CD14-positive monocyte (primary cell): Measurements from ENCODE around the gene SULF2. TPM values are rescaled to one million over a fixed set of nuclear protein-coding genes. Genes with fewer than 3 reads are reported as not detected.

Source experiments
- DNase-seq, 3 donors: peaks; one replicate each; pipeline ENCODE4 v3.0.0-alpha.2; 2011 to 2022
- H2AFZ ChIP-seq: 2 replicates; pipeline ENCODE4 v1.6.0; 2012; ENCODE audit warnings: mild to moderate bottlenecking, low read depth, low read length, inconsistent platforms; ENCODE audit not compliant: insufficient read depth, poor library complexity, severe bottlenecking
- H3K27ac ChIP-seq, 2 donors: 1 replicate in 1 of 2; 2 replicates in 1 of 2; pipeline ENCODE4 v1.5.1; 2012 to 2013; ENCODE audit warnings: low read length in 2 of 2, control low read depth in 1 of 2, inconsistent platforms in 1 of 2, low read depth in 1 of 2, mild to moderate bottlenecking in 1 of 2
- H3K27me3 ChIP-seq, 2 donors: one replicate each; pipeline versions ENCODE4 v1.6.0 to v1.6.1; 2011 to 2013; ENCODE audit warnings: low read length in 2 of 2; ENCODE audit not compliant: control insufficient read depth in 2 of 2, insufficient read depth in 2 of 2
- H3K36me3 ChIP-seq, 2 donors: replicated peaks in 1 of 2; 1 replicate in 1 of 2; 2 replicates in 1 of 2; pipeline versions ENCODE4 v1.5.1 to v1.6.1; 2012 to 2013; ENCODE audit warnings: low read length in 2 of 2, control low read depth in 1 of 2, inconsistent platforms in 1 of 2, mild to moderate bottlenecking in 1 of 2; ENCODE audit not compliant: insufficient read depth in 2 of 2, control insufficient read depth in 1 of 2
- H3K4me1 ChIP-seq, 2 donors: 1 replicate in 1 of 2; 2 replicates in 1 of 2; pipeline versions ENCODE4 v1.5.1 to v1.6.1; 2012 to 2013; ENCODE audit warnings: low read length in 2 of 2, control low read depth in 1 of 2, inconsistent platforms in 1 of 2, mild to moderate bottlenecking in 1 of 2, moderate library complexity in 1 of 2; ENCODE audit not compliant: insufficient read depth in 2 of 2, control insufficient read depth in 1 of 2
- H3K4me2 ChIP-seq: replicated peaks from 2 replicates; pipeline ENCODE3; 2012; ENCODE audit warnings: low read length, moderate library complexity, mild to moderate bottlenecking; ENCODE audit not compliant: poor library complexity, severe bottlenecking; ENCODE audit errors: extremely low read depth
- H3K4me3 ChIP-seq, 3 experiments: fragments of 200-600 bp in 1 of 3; sonication (generic) in 1 of 3; replicated peaks in 1 of 3; 1 replicate in 2 of 3; 2 replicates in 1 of 3; pipeline ENCODE4 v1.5.1; 2011 to 2013; ENCODE audit warnings: low read length in 3 of 3, mild to moderate bottlenecking in 3 of 3, control low read depth in 2 of 3, low read depth in 2 of 3, inconsistent platforms in 1 of 3, moderate library complexity in 1 of 3
- H3K79me2 ChIP-seq: 2 replicates; pipeline ENCODE4 v1.6.0; 2012; ENCODE audit warnings: mild to moderate bottlenecking, control low read depth, inconsistent platforms, low read length, moderate library complexity; ENCODE audit not compliant: insufficient read depth
- H3K9ac ChIP-seq: 2 replicates; pipeline ENCODE4 v1.6.0; 2017; ENCODE audit warnings: low read length, mild to moderate bottlenecking; ENCODE audit not compliant: insufficient read depth, poor library complexity, severe bottlenecking
- H3K9me3 ChIP-seq, 2 donors: replicated peaks in 1 of 2; 1 replicate in 1 of 2; 2 replicates in 1 of 2; pipeline versions ENCODE4 v1.5.1 to v1.6.1; 2012 to 2013; ENCODE audit warnings: low read length in 2 of 2, control low read depth in 1 of 2; ENCODE audit not compliant: control insufficient read depth in 1 of 2, insufficient read depth in 1 of 2
- H4K20me1 ChIP-seq: 2 replicates; pipeline ENCODE4 v1.6.0; 2012; ENCODE audit warnings: mild to moderate bottlenecking, low read length, control low read depth, moderate library complexity; ENCODE audit not compliant: insufficient read depth
- H3K27ac Mint-ChIP-seq, 7 donors: one replicate each; pipeline ENCODE4 v1.8.0; 2020; ENCODE audit warnings: mild to moderate bottlenecking in 7 of 7, mixed read lengths in 7 of 7, moderate library complexity in 6 of 7, inconsistent platforms in 2 of 7
- H3K27me3 Mint-ChIP-seq, 3 donors: one replicate each; pipeline ENCODE4 v1.8.0; 2021 to 2022; ENCODE audit warnings: low read depth in 3 of 3, mild to moderate bottlenecking in 3 of 3, mixed read lengths in 3 of 3, moderate library complexity in 3 of 3, inconsistent platforms in 1 of 3
- H3K36me3 Mint-ChIP-seq, 2 donors: one replicate each; pipeline ENCODE4 v1.8.0; 2020; ENCODE audit warnings: mixed read lengths in 2 of 2, inconsistent platforms in 1 of 2, mild to moderate bottlenecking in 1 of 2
- H3K4me1 Mint-ChIP-seq: one replicate; pipeline ENCODE4 v1.8.0; 2020; ENCODE audit warnings: mild to moderate bottlenecking, mixed read lengths
- H3K4me3 Mint-ChIP-seq, 2 donors: one replicate each; pipeline ENCODE4 v1.8.0; 2020; ENCODE audit warnings: mild to moderate bottlenecking in 2 of 2, mixed read lengths in 2 of 2, moderate library complexity in 1 of 2
- H3K9me3 Mint-ChIP-seq, 7 donors: one replicate each; pipeline ENCODE4 v1.8.0; 2020 to 2022; ENCODE audit warnings: mixed read lengths in 7 of 7, mild to moderate bottlenecking in 6 of 7, moderate library complexity in 6 of 7, inconsistent platforms in 2 of 7
- CTCF ChIP-seq: fragments of 200-600 bp; IDR thresholded peaks from one replicate; pipeline ENCODE4 v1.8.0; 2022; ENCODE audit warnings: antibody characterized with exemption, mild to moderate bottlenecking
- WGBS: methylation state at CpG from one replicate; pipeline ENCODE4 v1.1.5; 2013; ENCODE audit warnings: missing lambda C conversion rate; ENCODE audit not compliant: insufficient coverage; 5-methylcytosine and 5-hydroxymethylcytosine counted together
- intact Hi-C, 2 donors: fragments of 100-400 bp; cut with micrococcal nuclease; formaldehyde crosslinking; loops; one replicate each; pipeline versions ENCODE4 v1.15.0 to v1.15.1; 2023
- polyA plus RNA-seq, 3 donors: library from polyadenylated mRNA; depleted of rRNA in 1 of 3; unstranded in 2 of 3; stranded (reverse) in 1 of 3; fragments of 300-500 nt in 2 of 3; fragments of >200 nt in 1 of 3; fragmentation: Illumina TruSeq in 2 of 3; gene quantifications; 1 replicate in 2 of 3; 2 replicates in 1 of 3; pipeline ENCODE4 v1.2.3, GENCODE V29; 2012 to 2021

Gene SULF2
- polyA plus RNA-seq, 3 donors = 60.3 to 156 (median 75.5) TPM

GRCh38 chr20:47765691-47766594 is 19.3 kb downstream of the SULF2 start:
- Mint-ChIP-seq H3K27ac (peak overlapping the region; percentile 85 to 96 (median 93)), H3K27me3 (peaks cover 0 to 13% (median 1%) of the 10 kb centered on the region in 3 donors), H3K4me1 (peaks cover 93% of the 10 kb centered on the region), H3K4me3 (peak overlapping the region; percentile 61 to 67), H3K9me3 (peaks cover 0 to 4% (median 0%) of the 10 kb centered on the region in 7 donors), H3K36me3 (peaks cover 66 to 81% of the 10 kb centered on the region in 2 donors)
- Histone ChIP-seq H3K27me3 (no peaks in the 10 kb centered on the region), H3K4me3 (peak overlapping the region in 1 of 3 experiments; percentile 22), H3K9me3 (no peaks in the 10 kb centered on the region), H3K9ac (no peak overlapping the region), H2AFZ (no peak overlapping the region), H3K79me2 (peaks cover 85% of the 10 kb centered on the region), H3K4me1 (peaks cover 86 to 91% of the 10 kb centered on the region in 2 donors), H3K4me2 (peak overlapping the region; percentile 49), H3K36me3 (peaks cover 0 to 46% of the 10 kb centered on the region in 2 donors), H4K20me1 (peaks cover 59% of the 10 kb centered on the region), H3K27ac (peak overlapping the region; percentile 55 to 88)
- no peak for TF ChIP-seq CTCF
- WGBS = 95% methylated on average over 2 of the region's 4 CpGs
- intact Hi-C loops = loop anchor here in 1 of 2 donors (5.0 kb wide), 1 partner anchor 39 kb away; no protein-coding TSS in a partner anchor
- peak in 2 of 3 donors; percentile 27 to 41 for DNase-seq

GRCh38 chr20:47765271-47765670 is 20.0 kb downstream of the SULF2 start:
- peak in 2 of 3 donors; percentile 27 to 38 for DNase-seq
- H3K9me3 Mint-ChIP-seq = peaks cover 0 to 4% (median 0%) of the 10 kb centered on the region in 7 donors
- Histone ChIP-seq H3K4me2 (peak overlapping the region; percentile 49), H3K9me3 (no peaks in the 10 kb centered on the region), H2AFZ (no peak overlapping the region), H3K9ac (no peak overlapping the region), H4K20me1 (peaks cover 59% of the 10 kb centered on the region), H3K27me3 (no peaks in the 10 kb centered on the region), H3K4me1 (peaks cover 79 to 84% of the 10 kb centered on the region in 2 donors), H3K36me3 (peaks cover 0 to 48% of the 10 kb centered on the region in 2 donors), H3K27ac (peak overlapping the region; percentile 55 to 88), H3K4me3 (peak overlapping the region in 1 of 3 experiments; percentile 22), H3K79me2 (peaks cover 85% of the 10 kb centered on the region)
- intact Hi-C loops = loop anchor here in 1 of 2 donors (5.0 kb wide), 1 partner anchor 38 kb away; no protein-coding TSS in a partner anchor
- 0% methylated on average over 2 of the region's 7 CpGs for WGBS
- H3K4me1 Mint-ChIP-seq = peaks cover 90% of the 10 kb centered on the region
- H3K27ac Mint-ChIP-seq = peak overlapping the region; percentile 80 to 96 (median 93)
- peak overlapping the region; percentile 61 to 75 for H3K4me3 Mint-ChIP-seq
- peaks cover 67 to 81% of the 10 kb centered on the region in 2 donors for H3K36me3 Mint-ChIP-seq
- TF ChIP-seq CTCF = no peak
- peaks cover 1 to 13% (median 2%) of the 10 kb centered on the region in 3 donors for H3K27me3 Mint-ChIP-seq
